CD8-positive, alpha-beta memory T cell (primary cell): ENCODE data around the gene HAUS2. TPM values are rescaled to one million over a fixed set of nuclear protein-coding genes. Genes with fewer than 3 reads are reported as not detected.

Experiments used
- CTCF ChIA-PET: fragments of 350-600 bp; sonication (Branson Sonifier 250); formaldehyde crosslinking; loops from one replicate; lab custom pipeline; 2021; ENCODE audit warnings: antibody characterized with exemption; lab: Charles Lee
- POLR2A ChIA-PET: fragments of 350-600 bp; sonication (Branson Sonifier 250); formaldehyde crosslinking; loops from one replicate; lab custom pipeline; 2021; ENCODE audit warnings: antibody characterized with exemption; lab: Charles Lee
- DNase-seq, 5 donors: peaks; one replicate each; pipeline versions ENCODE4 v3.0.0 to v3.0.0-alpha.2; 2020 to 2022; ENCODE audit warnings: mixed read lengths in 1 of 5
- H3K27ac ChIP-seq: one replicate; pipeline ENCODE4 v1.7.0; 2013; ENCODE audit warnings: low read depth, mild to moderate bottlenecking, low read length, moderate library complexity
- H3K27me3 ChIP-seq: 2 replicates; pipeline ENCODE4 v1.7.0; 2013; ENCODE audit warnings: low read length, mild to moderate bottlenecking; ENCODE audit not compliant: insufficient read depth, poor library complexity, severe bottlenecking
- H3K36me3 ChIP-seq: 2 replicates; pipeline ENCODE4 v1.7.0; 2013; ENCODE audit warnings: mild to moderate bottlenecking, low read length, moderate library complexity; ENCODE audit not compliant: insufficient read depth
- H3K4me1 ChIP-seq: 2 replicates; pipeline ENCODE4 v1.7.0; 2013; ENCODE audit warnings: mild to moderate bottlenecking, low read length, moderate library complexity; ENCODE audit not compliant: insufficient read depth
- H3K4me3 ChIP-seq: 2 replicates; pipeline ENCODE4 v1.7.0; 2013; ENCODE audit warnings: mild to moderate bottlenecking, low read length
- H3K9me3 ChIP-seq: 2 replicates; pipeline ENCODE4 v1.7.0; 2013; ENCODE audit warnings: mild to moderate bottlenecking, low read length
- H3K27ac Mint-ChIP-seq, 8 donors: one replicate each; pipeline ENCODE4 v1.8.0; 2020 to 2021; ENCODE audit warnings: mixed read lengths in 8 of 8, mild to moderate bottlenecking in 6 of 8, inconsistent platforms in 3 of 8, moderate library complexity in 3 of 8
- H3K27me3 Mint-ChIP-seq, 2 donors: one replicate each; pipeline ENCODE4 v1.8.0; 2020 to 2021; ENCODE audit warnings: mixed read lengths in 2 of 2, mild to moderate bottlenecking in 1 of 2, moderate library complexity in 1 of 2
- H3K36me3 Mint-ChIP-seq, 3 donors: one replicate each; pipeline ENCODE4 v1.8.0; 2020 to 2021; ENCODE audit warnings: mixed read lengths in 3 of 3, inconsistent platforms in 1 of 3, mild to moderate bottlenecking in 1 of 3
- H3K4me1 Mint-ChIP-seq, 3 donors: one replicate each; pipeline ENCODE4 v1.8.0; 2020 to 2021; ENCODE audit warnings: mixed read lengths in 3 of 3, inconsistent platforms in 1 of 3, mild to moderate bottlenecking in 1 of 3
- H3K4me3 Mint-ChIP-seq, 7 donors: one replicate each; pipeline ENCODE4 v1.8.0; 2020 to 2021; ENCODE audit warnings: mixed read lengths in 7 of 7, mild to moderate bottlenecking in 6 of 7, moderate library complexity in 4 of 7, inconsistent platforms in 2 of 7
- H3K9me3 Mint-ChIP-seq, 5 donors: one replicate each; pipeline ENCODE4 v1.8.0; 2020 to 2022; ENCODE audit warnings: mixed read lengths in 5 of 5, mild to moderate bottlenecking in 3 of 5, moderate library complexity in 2 of 5, inconsistent platforms in 1 of 5
- polyA plus RNA-seq: library from polyadenylated mRNA; unstranded; fragments of 300-500 nt; fragmentation: Illumina TruSeq; gene quantifications from one replicate; pipeline ENCODE4 v1.2.3, GENCODE V29; 2021
- total RNA-seq, 2 experiments: library from RNA; stranded (reverse); gene quantifications; one replicate each; pipeline ENCODE4 v1.2.3, GENCODE V29; 2021

Gene HAUS2
- total and polyA plus RNA-seq, 3 experiments from 2014 or later = 33.4 to 56.8 (median 56.7) TPM

DNA sequence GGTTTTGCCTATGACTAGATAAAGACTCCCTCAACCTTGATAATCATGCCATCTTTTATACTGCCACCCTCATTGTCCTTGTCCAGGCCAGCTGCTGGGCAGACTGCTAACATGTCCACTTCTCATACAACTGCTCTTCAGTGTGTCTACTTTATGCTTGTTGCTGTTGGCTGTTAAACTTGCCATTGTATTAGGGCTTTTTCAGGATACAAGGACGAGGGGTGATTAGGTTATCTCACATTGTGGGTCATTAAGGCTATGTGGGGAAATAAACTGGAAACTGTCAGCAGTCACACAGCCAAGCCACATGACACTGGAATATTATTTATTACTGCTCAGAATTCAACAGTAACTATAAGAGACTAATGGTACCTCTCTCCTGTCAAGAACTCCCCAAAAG is 62.9 kb downstream of the HAUS2 start:
- Histone ChIP-seq H3K4me1 (peaks cover 17% of the 10 kb centered on the region), H3K9me3 (no peaks in the 10 kb centered on the region), H3K36me3 (no peaks in the 10 kb centered on the region), H3K27ac (no peak overlapping the region), H3K27me3 (no peaks in the 10 kb centered on the region), H3K4me3 (no peak overlapping the region)
- Mint-ChIP-seq H3K4me1 (peaks cover 17 to 24% (median 20%) of the 10 kb centered on the region in 3 donors), H3K4me3 (no peak overlapping the region), H3K27ac (peak overlapping the region in 1 of 8 donors; percentile 4), H3K9me3 (no peaks in the 10 kb centered on the region), H3K27me3 (no peaks in the 10 kb centered on the region), H3K36me3 (no peaks in the 10 kb centered on the region)
- DNase-seq = no peak
- ChIA-PET CTCF (interaction anchor here (1.0 kb wide), 1 partner anchor 8 kb away, joined by 4 read pairs; no protein-coding TSS in a partner anchor), POLR2A (no interaction called here)

DNA sequence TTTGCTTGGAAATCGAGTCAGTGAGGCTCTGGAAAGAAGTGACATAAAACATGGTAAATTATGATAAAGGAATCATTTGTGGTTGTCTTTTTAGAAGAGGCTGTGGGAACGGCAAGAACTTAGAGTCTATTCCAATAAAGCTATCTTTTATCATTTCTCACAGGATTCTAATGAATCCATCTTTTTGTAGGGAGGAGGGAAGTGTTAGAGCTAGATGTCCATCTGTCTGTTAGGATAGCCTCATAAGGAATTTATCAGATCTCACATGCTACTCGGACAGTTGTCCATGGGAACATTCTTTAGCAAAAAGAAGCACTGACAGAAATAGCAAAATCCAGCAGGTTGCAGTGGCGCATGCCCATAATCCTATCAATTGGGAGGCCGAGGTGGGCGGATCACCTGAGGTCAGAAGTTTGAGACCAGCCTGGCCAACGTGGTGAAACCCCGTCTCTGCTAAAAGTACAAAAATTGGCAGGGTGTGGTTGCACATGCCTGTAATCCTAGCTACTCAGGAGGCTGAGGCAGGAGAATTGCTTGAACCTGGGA is 63.8 kb downstream of the HAUS2 start:
- H3K36me3 ChIP-seq = no peaks in the 10 kb centered on the region
- no peaks in the 10 kb centered on the region for H3K27me3 Mint-ChIP-seq
- no peak overlapping the region for H3K4me3 ChIP-seq
- DNase-seq = no peak
- H3K27ac Mint-ChIP-seq = peak overlapping the region in 1 of 8 donors; percentile 11
- ChIA-PET POLR2A (interaction anchor here (0.6 kb wide), 1 partner anchor 63 kb away, joined by 3 read pairs; no protein-coding TSS in a partner anchor), CTCF (no interaction called here)
- H3K4me1 Mint-ChIP-seq = peaks cover 17 to 19% (median 18%) of the 10 kb centered on the region in 3 donors
- H3K9me3 Mint-ChIP-seq = no peaks in the 10 kb centered on the region
- H3K36me3 Mint-ChIP-seq = peaks cover 0 to 1% (median 0%) of the 10 kb centered on the region in 3 donors
- no peaks in the 10 kb centered on the region for H3K27me3 ChIP-seq
- H3K27ac ChIP-seq = no peak overlapping the region
- H3K4me3 Mint-ChIP-seq = no peak overlapping the region
- no peaks in the 10 kb centered on the region for H3K9me3 ChIP-seq
- peaks cover 17% of the 10 kb centered on the region for H3K4me1 ChIP-seq

DNA sequence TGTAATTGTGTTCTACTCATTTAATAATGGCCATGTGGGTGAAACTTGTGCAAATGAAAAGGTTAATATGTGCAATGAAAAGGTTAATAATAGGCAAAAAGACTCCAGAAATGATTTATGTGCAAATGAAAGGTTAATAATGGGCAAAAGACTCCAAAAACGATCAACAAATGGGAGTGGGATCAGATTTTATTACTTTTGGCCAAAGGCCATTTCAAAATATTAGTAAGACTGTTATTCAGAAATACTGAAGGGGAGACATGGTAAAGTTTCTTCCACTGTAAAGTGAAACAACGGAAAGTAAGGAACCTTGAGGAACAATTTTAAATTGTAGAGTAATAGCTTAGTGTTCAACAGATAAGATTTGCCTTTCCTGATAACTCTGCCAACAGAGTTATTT is 67.5 kb downstream of the HAUS2 start:
- Mint-ChIP-seq H3K27me3 (no peaks in the 10 kb centered on the region), H3K27ac (peak overlapping the region in 2 of 8 donors; percentile 33 to 61), H3K36me3 (peaks cover 0 to 3% (median 2%) of the 10 kb centered on the region in 3 donors), H3K4me3 (no peak overlapping the region), H3K9me3 (no peaks in the 10 kb centered on the region), H3K4me1 (peaks cover 2 to 4% (median 4%) of the 10 kb centered on the region in 3 donors)
- POLR2A ChIA-PET = no interaction called here
- no peak overlapping the region for H3K27ac ChIP-seq
- H3K4me1 ChIP-seq = no peaks in the 10 kb centered on the region
- DNase-seq = no peak
- no peaks in the 10 kb centered on the region for H3K36me3 ChIP-seq
- CTCF ChIA-PET = no interaction called here
- H3K9me3 ChIP-seq = no peaks in the 10 kb centered on the region
- H3K4me3 ChIP-seq = no peak overlapping the region
- no peaks in the 10 kb centered on the region for H3K27me3 ChIP-seq

Other genes starting within 250 kb of the HAUS2 start
- 1 to 10 TPM; 3.3 to 4.3 TPM for gene CAPN3, start 189.3 kb upstream of the HAUS2 start, total RNA-seq
- 1.1 TPM for gene CAPN3, start 189.3 kb upstream of the HAUS2 start, polyA plus RNA-seq
- 10 to 100 TPM; 48.5 to 50.0 TPM for gene ZNF106, start 57.7 kb upstream of the HAUS2 start, total RNA-seq
- gene ZNF106, start 57.7 kb upstream of the HAUS2 start, polyA plus RNA-seq = 51.6 TPM
- 10 to 100 TPM; 48.1 to 54.4 TPM for gene SNAP23, start 53.2 kb upstream of the HAUS2 start, total RNA-seq
- 59.5 TPM for gene SNAP23, start 53.2 kb upstream of the HAUS2 start, polyA plus RNA-seq
- 10 to 100 TPM; 23.7 to 24.7 TPM for gene LRRC57, start within 50 bp of the HAUS2 start, total RNA-seq
- 6.8 TPM for gene LRRC57, start within 50 bp of the HAUS2 start, polyA plus RNA-seq
- gene STARD9, start 26.8 kb downstream of the HAUS2 start, total RNA-seq = 1 to 10 TPM; 6.5 to 7.6 TPM
- 1.3 TPM for gene STARD9, start 26.8 kb downstream of the HAUS2 start, polyA plus RNA-seq
- gene CDAN1, start 188.3 kb downstream of the HAUS2 start, total RNA-seq = 10 to 100 TPM; 24.7 to 24.8 TPM
- 11.2 TPM for gene CDAN1, start 188.3 kb downstream of the HAUS2 start, polyA plus RNA-seq